H1 (cell line): ENCODE results near the gene MRTFB.

Experiments
- CREB1 ChIP-seq: IDR thresholded peaks from 2 replicates; pipeline ENCODE4 v1.6.1; 2012; ENCODE audit warnings: inconsistent platforms
- CTBP2 ChIP-seq: IDR thresholded peaks from 2 replicates; pipeline ENCODE4 v1.7.0; 2011; ENCODE audit warnings: borderline replicate concordance, mild to moderate bottlenecking, moderate library complexity, mixed read lengths, low read length; ENCODE audit not compliant: insufficient read depth, insufficient read length
- MAX ChIP-seq: IDR thresholded peaks from 2 replicates; pipeline ENCODE4 v1.6.1; 2012; ENCODE audit warnings: inconsistent platforms
- POLR2AphosphoS5 ChIP-seq: IDR thresholded peaks from 2 replicates; pipeline ENCODE4 v1.6.1; 2011; ENCODE audit warnings: low read depth, low read length
- SIN3A ChIP-seq, 2 experiments: IDR thresholded peaks in 1 of 2; conservative IDR thresholded peaks in 1 of 2; 2 replicates each; pipeline ENCODE4 v1.6.1; 2011 to 2012; ENCODE audit warnings: low read length in 2 of 2, improper control_type of control experiment in 1 of 2, low read depth in 1 of 2, mild to moderate bottlenecking in 1 of 2

GRCh38 chr16:14198572-14198971 is 127.5 kb downstream of the MRTFB start:
- TF ChIP-seq SIN3A (conservative IDR thresholded peaks at IDR 0.05 in 1 of 2, IDR thresholded peaks at IDR 0.05 in 1 of 2; ENCODE audit: low read depth in 1 of 2, low read length in 2 of 2) = no peak
- TF ChIP-seq CREB1 = no peak
- TF ChIP-seq MAX = no peak
- no peak for TF ChIP-seq CTBP2
- TF ChIP-seq POLR2AphosphoS5 = no peak
